Lower lobe of right lung (tissue), 2 donors: ENCODE measurements around the gene PLD1. TPM values are rescaled to one million over a fixed set of nuclear protein-coding genes. Genes with fewer than 3 reads are reported as not detected.

Source experiments
- ATAC-seq, 2 donors: fragments of 200-7000 bp; cut with Tn5 transposase; one replicate each; pipeline ENCODE4 v1.9.1; 2020 to 2022; ENCODE audit warnings: mild to moderate bottlenecking in 2 of 2, moderate library complexity in 2 of 2
- DNase-seq: peaks from one replicate; pipeline ENCODE4 v3.0.0-alpha.2; 2020
- H3K27ac ChIP-seq: fragments of 200-600 bp; one replicate; pipeline ENCODE4 v1.8.0; 2022
- H3K27me3 ChIP-seq: fragments of 200-600 bp; one replicate; pipeline ENCODE4 v1.8.0; 2022; ENCODE audit warnings: low read depth
- H3K36me3 ChIP-seq: fragments of 200-600 bp; one replicate; pipeline ENCODE4 v1.8.0; 2022; ENCODE audit warnings: mild to moderate bottlenecking
- H3K4me1 ChIP-seq: fragments of 200-600 bp; one replicate; pipeline ENCODE4 v1.8.0; 2022
- H3K4me3 ChIP-seq: fragments of 200-600 bp; one replicate; pipeline ENCODE4 v1.8.0; 2022; ENCODE audit warnings: mild to moderate bottlenecking
- H3K9me3 ChIP-seq: fragments of 200-600 bp; one replicate; pipeline ENCODE4 v1.8.0; 2022
- intact Hi-C: fragments of 100-400 bp; cut with DNase I; formaldehyde crosslinking; loops from one replicate; pipeline ENCODE4 v1.11.0; 2022
- total RNA-seq: library from RNA; stranded (reverse); fragmentation: NEBNext Ultra II Directional; extraction: Animal tissue kit (Norgen Biotek cat#: 25700); gene quantifications from one replicate; pipeline ENCODE4 v1.2.1, GENCODE V29; 2021
- TF ChIP-seq, protein P1 (sequence below): fragments of 200-600 bp; IDR thresholded peaks from one replicate; pipeline ENCODE4 v1.8.0; 2022; ENCODE audit warnings: antibody characterized with exemption, mild to moderate bottlenecking
- donor health status: DM: no; HTN: yes; CAD: no; lungs with severe emphysema.

Gene PLD1
- total RNA-seq, 1 donor from 2014 or later = 27.7 TPM

DNA sequence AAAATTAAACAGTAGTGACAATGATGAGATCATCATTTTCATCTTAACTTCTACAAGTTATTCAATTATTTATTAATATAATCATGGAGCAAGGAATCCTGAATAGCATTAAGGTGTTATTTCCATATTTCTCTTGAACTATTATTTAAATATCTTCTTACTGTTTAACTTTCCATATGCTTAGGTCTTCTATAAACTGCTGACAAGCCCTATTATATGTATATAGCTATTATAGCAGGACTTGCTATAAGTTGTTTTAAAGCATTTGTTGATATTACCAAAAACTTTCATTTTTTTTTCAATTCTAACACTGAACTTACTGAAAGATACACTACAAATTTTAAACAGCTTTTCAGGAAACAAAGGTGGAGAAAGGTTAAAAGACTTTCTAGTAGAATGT, 76.7 kb downstream of the PLD1 start:
- intact Hi-C loops = no loop called here
- no peak for DNase-seq
- ATAC-seq = no peak
- peaks cover 19% of the 10 kb centered on the region for H3K36me3 ChIP-seq
- H3K27ac ChIP-seq = no peak overlapping the region
- TF ChIP-seq, protein P1, sequence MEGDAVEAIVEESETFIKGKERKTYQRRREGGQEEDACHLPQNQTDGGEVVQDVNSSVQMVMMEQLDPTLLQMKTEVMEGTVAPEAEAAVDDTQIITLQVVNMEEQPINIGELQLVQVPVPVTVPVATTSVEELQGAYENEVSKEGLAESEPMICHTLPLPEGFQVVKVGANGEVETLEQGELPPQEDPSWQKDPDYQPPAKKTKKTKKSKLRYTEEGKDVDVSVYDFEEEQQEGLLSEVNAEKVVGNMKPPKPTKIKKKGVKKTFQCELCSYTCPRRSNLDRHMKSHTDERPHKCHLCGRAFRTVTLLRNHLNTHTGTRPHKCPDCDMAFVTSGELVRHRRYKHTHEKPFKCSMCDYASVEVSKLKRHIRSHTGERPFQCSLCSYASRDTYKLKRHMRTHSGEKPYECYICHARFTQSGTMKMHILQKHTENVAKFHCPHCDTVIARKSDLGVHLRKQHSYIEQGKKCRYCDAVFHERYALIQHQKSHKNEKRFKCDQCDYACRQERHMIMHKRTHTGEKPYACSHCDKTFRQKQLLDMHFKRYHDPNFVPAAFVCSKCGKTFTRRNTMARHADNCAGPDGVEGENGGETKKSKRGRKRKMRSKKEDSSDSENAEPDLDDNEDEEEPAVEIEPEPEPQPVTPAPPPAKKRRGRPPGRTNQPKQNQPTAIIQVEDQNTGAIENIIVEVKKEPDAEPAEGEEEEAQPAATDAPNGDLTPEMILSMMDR = no peak
- no peaks in the 10 kb centered on the region for H3K27me3 ChIP-seq
- no peaks in the 10 kb centered on the region for H3K4me1 ChIP-seq
- no peaks in the 10 kb centered on the region for H3K9me3 ChIP-seq
- no peak overlapping the region for H3K4me3 ChIP-seq

DNA sequence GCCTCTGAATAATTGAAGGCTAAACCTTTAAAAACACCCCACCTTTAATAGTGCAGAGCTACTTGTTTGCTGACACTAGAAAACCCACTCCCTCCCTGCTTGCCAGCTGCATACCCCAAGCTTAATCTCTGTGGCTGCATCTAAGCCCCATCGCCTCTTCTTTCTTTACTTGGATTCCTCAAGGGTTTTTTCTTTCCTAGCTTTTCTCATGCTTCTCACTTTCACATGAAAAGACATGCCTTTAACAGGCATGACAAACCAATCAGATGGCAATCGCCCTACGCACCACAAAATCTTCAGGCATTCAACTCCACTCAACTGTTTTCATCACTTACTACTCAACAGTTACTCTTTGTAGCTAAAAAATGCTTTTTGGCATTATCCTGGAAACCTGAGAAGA, 77.5 kb downstream of the PLD1 start:
- Histone ChIP-seq H3K36me3 (peaks cover 19% of the 10 kb centered on the region), H3K9me3 (no peaks in the 10 kb centered on the region), H3K4me1 (no peaks in the 10 kb centered on the region), H3K27me3 (no peaks in the 10 kb centered on the region), H3K4me3 (no peak overlapping the region), H3K27ac (no peak overlapping the region)
- DNase-seq (no peak), ATAC-seq (no peak)
- intact Hi-C loops = no loop called here
- TF ChIP-seq, protein P1 = no peak

DNA sequence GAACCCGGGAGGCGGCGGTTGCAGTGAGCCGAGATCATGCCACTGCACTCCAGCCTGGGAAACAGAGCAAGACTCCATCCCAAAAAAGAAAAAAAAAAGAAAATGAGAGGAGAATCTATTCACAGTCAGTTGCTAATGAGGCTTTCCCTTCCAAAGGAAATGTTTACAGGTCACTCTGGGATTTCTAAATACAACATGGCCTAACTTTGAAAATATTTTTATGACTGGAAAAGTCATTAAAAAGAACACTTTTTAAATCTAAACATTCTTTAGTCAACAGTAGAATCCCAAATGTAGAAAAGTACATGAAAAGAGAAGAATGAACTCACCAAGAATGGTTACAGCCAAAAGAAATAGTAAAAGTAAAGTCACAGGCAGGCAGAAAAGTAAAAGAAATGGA, 78.6 kb downstream of the PLD1 start:
- no peaks in the 10 kb centered on the region for H3K9me3 ChIP-seq
- no peak for DNase-seq
- H3K36me3 ChIP-seq = peaks cover 19% of the 10 kb centered on the region
- H3K27me3 ChIP-seq = no peaks in the 10 kb centered on the region
- no peak overlapping the region for H3K27ac ChIP-seq
- no peaks in the 10 kb centered on the region for H3K4me1 ChIP-seq
- intact Hi-C loops = no loop called here
- TF ChIP-seq, protein P1 = no peak
- H3K4me3 ChIP-seq = no peak overlapping the region
- no peak for ATAC-seq

DNA sequence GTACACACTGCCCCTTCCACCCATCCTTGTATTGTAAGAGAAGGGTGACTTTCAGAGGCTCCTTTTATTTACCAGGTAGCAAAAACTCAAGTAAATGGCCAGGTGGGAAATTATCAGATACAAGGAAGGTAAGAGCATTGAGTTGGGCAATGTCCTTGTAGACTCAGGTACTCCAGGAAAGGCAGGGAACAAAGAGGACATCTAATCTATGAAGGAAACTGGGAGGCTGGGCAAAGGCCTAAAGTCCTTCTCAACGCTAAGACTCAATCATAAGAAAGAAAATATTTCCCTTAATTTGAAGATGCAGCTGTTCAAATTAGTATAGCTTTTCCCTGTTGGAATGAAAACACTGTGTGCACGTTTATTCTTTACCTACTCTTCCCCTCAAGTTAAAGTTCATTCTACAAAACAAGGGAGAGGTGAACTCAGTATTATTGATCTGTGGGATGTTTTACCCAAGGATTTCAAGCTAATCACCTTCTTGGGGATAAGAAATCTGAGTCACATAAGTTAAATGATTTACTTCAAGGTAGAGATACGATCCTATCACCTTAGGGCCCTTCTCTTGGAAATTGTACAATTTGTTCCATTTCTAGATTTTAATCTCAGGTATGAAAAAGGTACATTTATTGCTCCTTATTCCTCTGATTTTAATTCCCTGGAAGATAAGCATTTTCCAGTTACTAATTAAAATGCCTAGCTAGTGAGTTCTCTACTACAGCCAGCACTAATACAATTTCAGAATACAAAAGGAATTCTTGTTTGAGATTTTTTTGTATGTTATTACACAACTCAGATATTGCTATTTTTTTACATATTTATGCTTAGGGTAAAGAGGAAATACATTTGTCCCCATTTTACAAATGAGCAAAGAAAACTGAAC, 80.6 kb downstream of the PLD1 start:
- Histone ChIP-seq H3K4me1 (no peaks in the 10 kb centered on the region), H3K27ac (no peak overlapping the region), H3K9me3 (no peaks in the 10 kb centered on the region), H3K27me3 (no peaks in the 10 kb centered on the region), H3K36me3 (peaks cover 29% of the 10 kb centered on the region), H3K4me3 (no peak overlapping the region)
- intact Hi-C loops = no loop called here
- TF ChIP-seq, protein P1 = no peak
- DNase-seq (no peak), ATAC-seq (no peak)

DNA sequence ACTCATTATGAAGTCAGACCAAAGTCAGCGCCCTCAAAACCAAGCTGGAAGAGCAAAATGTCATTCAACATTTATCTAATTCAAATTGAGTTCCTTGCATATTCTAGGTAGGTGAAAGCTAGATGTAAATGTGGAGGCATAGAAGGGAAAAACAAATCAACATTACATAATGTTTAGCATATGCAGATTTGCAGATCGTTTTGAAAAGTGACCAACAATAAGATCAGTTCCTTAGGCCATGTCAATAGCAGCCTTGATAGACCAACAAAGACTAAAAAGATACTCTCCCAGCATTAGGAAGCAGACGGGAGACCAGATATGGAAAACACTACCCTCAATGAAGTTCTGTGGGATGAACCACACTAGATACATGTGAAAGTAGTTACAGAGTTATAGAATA, 83.0 kb downstream of the PLD1 start:
- H3K36me3 ChIP-seq = peaks cover 35% of the 10 kb centered on the region
- H3K4me3 ChIP-seq = no peak overlapping the region
- TF ChIP-seq, protein P1 = no peak

More for the DNA sequence above, 83.0 kb downstream of the PLD1 start:
- H3K4me1 ChIP-seq = no peaks in the 10 kb centered on the region
- intact Hi-C loops = no loop called here
- ATAC-seq (no peak), DNase-seq (no peak)
- no peaks in the 10 kb centered on the region for H3K9me3 ChIP-seq
- no peaks in the 10 kb centered on the region for H3K27me3 ChIP-seq
- H3K27ac ChIP-seq = no peak overlapping the region
